Measurements from ENCODE around the gene NCOA5. TPM values are rescaled to one million over a fixed set of nuclear protein-coding genes. Genes with fewer than 3 reads are reported as not detected.

The NCOA5 gene
- total and polyA plus RNA-seq, 9 of the 15 experiments (the other 6 are each of a cell fraction or from before 2014, with no cell fraction given): 3.9 to 22.8 (median 13.8) TPM

DNA sequence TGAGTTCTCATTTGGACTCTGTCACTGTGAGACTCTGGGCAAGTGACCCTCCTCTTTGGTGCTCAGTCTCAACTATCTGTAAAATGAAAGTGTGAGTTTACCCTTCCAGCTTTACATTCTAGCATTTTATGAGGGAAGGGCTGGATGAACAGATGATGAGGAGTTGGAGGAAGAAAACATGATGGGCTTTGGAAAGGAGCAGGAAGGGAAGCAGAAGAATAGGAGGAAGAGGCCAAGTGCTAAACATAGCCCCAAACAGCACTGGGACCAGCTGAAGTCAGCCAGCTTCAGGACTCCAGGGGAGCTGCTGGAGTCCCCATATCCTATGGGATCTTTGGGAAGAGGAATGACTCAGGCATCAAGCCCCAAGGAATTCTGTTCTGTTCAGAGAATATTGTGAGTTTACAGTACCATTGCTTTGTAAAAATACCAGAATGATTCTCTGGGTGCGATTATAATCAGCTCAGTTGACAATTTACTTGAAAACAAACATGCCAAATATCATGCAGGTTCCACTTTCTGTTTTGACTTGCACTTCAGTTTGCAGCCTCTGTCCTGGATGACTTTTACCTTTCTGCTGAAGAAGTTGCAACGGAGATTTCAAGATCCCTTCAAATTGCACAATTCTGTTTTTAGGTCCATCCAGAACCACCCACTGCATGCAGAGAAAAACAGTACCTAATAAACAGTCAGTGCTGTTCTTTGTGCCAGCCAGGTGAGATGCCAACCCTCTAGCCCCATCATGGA, 31.6 kb upstream of the NCOA5 start:
- Histone ChIP-seq H3K9ac (ENCODE audit: insufficient read depth in 1 of 2, low read depth in 2 of 2, low read length in 2 of 2) (no peak overlapping the region), H4K20me1 (replicated peaks; ENCODE audit: control insufficient read depth, insufficient read depth, low read length) (0 out of 2 replicates have a peak, but pooled peaks cover 8% of the 10 kb centered on the region), H3K4me2 (ENCODE audit: insufficient read depth, low read length) (no peak overlapping the region), H3K36me3 (ENCODE audit: control insufficient read depth, insufficient read depth, low read length) (no peaks in the 10 kb centered on the region), H3K27ac (ENCODE audit: extremely low read depth, low read depth, low read length) (no peak overlapping the region), H3K27me3 (ENCODE audit: control insufficient read depth in 2 of 2, insufficient read depth in 2 of 2, low read length in 2 of 2) (peaks cover 10 to 21% of the 10 kb centered on the region in 2 experiments; a peak in 4 of 5 replicates), H3K79me2 (ENCODE audit: control insufficient read depth, insufficient read depth, low read length) (no peaks in the 10 kb centered on the region), H3K9me1 (ENCODE audit: control insufficient read depth, insufficient read depth, low read length) (no peaks in the 10 kb centered on the region), H3K9me3 (replicated peaks; ENCODE audit: control insufficient read depth, insufficient read depth, low read depth, low read length) (no peaks in the 10 kb centered on the region), H3K4me1 (replicated peaks in 1 of 2; ENCODE audit: control insufficient read depth in 2 of 2, insufficient read depth in 2 of 2, low read length in 2 of 2) (peaks cover 0 to 12% of the 10 kb centered on the region in 2 experiments; a peak in 2 of 5 replicates), H3K4me3 (no peak overlapping the region), H2AFZ (ENCODE audit: low read depth, low read length) (no peak overlapping the region)
- DNase-seq (ENCODE audit: extremely low read depth in 1 of 4, low spot score in 3 of 4): no peak
- WGBS (ENCODE audit: insufficient coverage, low coverage, missing lambda C conversion rate): 6% methylated on average over 2 of the region's 2 CpGs
- ATAC-seq: no peak
- ChIA-PET CTCF (ENCODE audit: low intra/inter-chr PET ratio) (no interaction called here), POLR2A (interaction anchor here (1.0 kb wide), 1 partner anchor 15 kb away, joined by 3 read pairs; no protein-coding TSS in a partner anchor)
- intact Hi-C loops (cut with micrococcal nuclease) (no loop called here), in situ Hi-C loops (cut with MboI) (no loop called here)
- no TSS peak for BruUV-seq (replicated peaks)
- FAIRE-seq: no peak
- TF ChIP-seq ZNF347 (CRISPR knock-in tag; IDR thresholded peaks at IDR 0.05; ENCODE audit: low read depth): no peak
- TF ChIP-seq KDM5B (IDR thresholded peaks at IDR 0.05; ENCODE audit: insufficient replicate concordance, low read depth, low read length): no peak
- TF ChIP-seq ZKSCAN1 (IDR thresholded peaks at IDR 0.05; ENCODE audit: low read depth, low read length): no peak
- TF ChIP-seq SMARCA5 (IDR thresholded peaks at IDR 0.05): no peak
- no peak for TF ChIP-seq MIER1 (IDR thresholded peaks at IDR 0.05; ENCODE audit: low read depth)
- TF ChIP-seq USF1 (CRISPR knock-in tag; IDR thresholded peaks at IDR 0.05): no peak
- no peak for TF ChIP-seq IRF9 (tag; IDR thresholded peaks at IDR 0.05)
- no peak for TF ChIP-seq KDM2B (CRISPR knock-in tag; IDR thresholded peaks at IDR 0.05)
- no peak for TF ChIP-seq CAMTA2 (CRISPR knock-in tag; conservative IDR thresholded peaks at IDR 0.05)
- no peak for TF ChIP-seq CBX1 (IDR thresholded peaks at IDR 0.05; ENCODE audit: low read depth)
- TF ChIP-seq, protein P1, sequence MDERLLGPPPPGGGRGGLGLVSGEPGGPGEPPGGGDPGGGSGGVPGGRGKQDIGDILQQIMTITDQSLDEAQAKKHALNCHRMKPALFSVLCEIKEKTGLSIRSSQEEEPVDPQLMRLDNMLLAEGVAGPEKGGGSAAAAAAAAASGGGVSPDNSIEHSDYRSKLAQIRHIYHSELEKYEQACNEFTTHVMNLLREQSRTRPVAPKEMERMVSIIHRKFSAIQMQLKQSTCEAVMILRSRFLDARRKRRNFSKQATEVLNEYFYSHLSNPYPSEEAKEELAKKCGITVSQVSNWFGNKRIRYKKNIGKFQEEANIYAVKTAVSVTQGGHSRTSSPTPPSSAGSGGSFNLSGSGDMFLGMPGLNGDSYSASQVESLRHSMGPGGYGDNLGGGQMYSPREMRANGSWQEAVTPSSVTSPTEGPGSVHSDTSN (CRISPR knock-in tag; IDR thresholded peaks at IDR 0.05; ENCODE audit: low read depth): no peak
- TF ChIP-seq, protein P1 (tag; conservative IDR thresholded peaks at IDR 0.05; ENCODE audit: low read depth): no peak
- no peak for TF ChIP-seq KAT8 (IDR thresholded peaks at IDR 0.05; ENCODE audit: low read depth)
- TF ChIP-seq RFX7 (CRISPR knock-in tag; IDR thresholded peaks at IDR 0.05): no peak
- TF ChIP-seq ZNF75A (CRISPR knock-in tag; IDR thresholded peaks at IDR 0.05): no peak
- TF ChIP-seq, protein P2, sequence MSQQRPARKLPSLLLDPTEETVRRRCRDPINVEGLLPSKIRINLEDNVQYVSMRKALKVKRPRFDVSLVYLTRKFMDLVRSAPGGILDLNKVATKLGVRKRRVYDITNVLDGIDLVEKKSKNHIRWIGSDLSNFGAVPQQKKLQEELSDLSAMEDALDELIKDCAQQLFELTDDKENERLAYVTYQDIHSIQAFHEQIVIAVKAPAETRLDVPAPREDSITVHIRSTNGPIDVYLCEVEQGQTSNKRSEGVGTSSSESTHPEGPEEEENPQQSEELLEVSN (IDR thresholded peaks at IDR 0.05; ENCODE audit: borderline replicate concordance in 1 of 2, extremely low read depth in 1 of 2, insufficient read depth in 1 of 2, insufficient read length in 1 of 2, low read depth in 1 of 2, low read length in 1 of 2, poor library complexity in 1 of 2, severe bottlenecking in 1 of 2): no peak
- no peak for TF ChIP-seq NR2C2 (CRISPR knock-in tag; IDR thresholded peaks at IDR 0.05)
- no peak for TF ChIP-seq NR2C2 (tag; IDR thresholded peaks at IDR 0.05)
